ENCODE data around the gene EPB41L5.

- TF ChIP-seq CTCF (IDR thresholded peaks at IDR 0.05; ENCODE audit: low read length): no peak
- TF ChIP-seq EZH2 (optimal IDR thresholded peaks at IDR 0.05; ENCODE audit: low read depth, low read length): no peak
- no peak for TF ChIP-seq EZH2phosphoT487 (IDR thresholded peaks at IDR 0.05; ENCODE audit: low read length)
Observed at GRCh38 chr2:120018549-120018948, 5.7 kb downstream of the EPB41L5 start.
